GM12878 (cell line): ENCODE results near the gene HEXIM1. TPM values are rescaled to one million over a fixed set of nuclear protein-coding genes. Genes with fewer than 3 reads are reported as not detected.

Experiments
- BCL11A ChIP-seq: IDR thresholded peaks from 2 replicates; pipeline ENCODE4 v1.6.1; 2011; ENCODE audit warnings: low read depth, low read length
- CHD4 ChIP-seq: fragments of 200-600 bp; sonication (generic); IDR thresholded peaks from 2 replicates; pipeline ENCODE4 v1.6.1; 2016; ENCODE audit warnings: mild to moderate bottlenecking
- HDAC2 ChIP-seq: fragments of 200-600 bp; sonication (generic); IDR thresholded peaks from 2 replicates; pipeline ENCODE4 v1.6.1; 2017
- JUND ChIP-seq: IDR thresholded peaks from 2 replicates; pipeline ENCODE4 v1.6.1; 2012; ENCODE audit warnings: low read depth, mild to moderate bottlenecking, low read length, improper control_type of control experiment, moderate library complexity
- NFYB ChIP-seq: IDR thresholded peaks from 2 replicates; pipeline ENCODE4 v1.6.1; 2011; ENCODE audit warnings: low read depth, mild to moderate bottlenecking, low read length, improper control_type of control experiment, moderate library complexity; ENCODE audit not compliant: insufficient read depth
- NR2C2 ChIP-seq: IDR thresholded peaks from 2 replicates; pipeline ENCODE4 v1.6.1; 2011; ENCODE audit warnings: borderline replicate concordance, low read depth; ENCODE audit not compliant: control insufficient read depth, insufficient read length
- NRF1 ChIP-seq: conservative IDR thresholded peaks from 2 replicates; pipeline ENCODE4 v1.6.1; 2011; ENCODE audit warnings: mild to moderate bottlenecking, low read depth, low read length, improper control_type of control experiment
- PKNOX1 ChIP-seq: fragments of 450-650 bp; IDR thresholded peaks from 2 replicates; pipeline ENCODE4 v1.6.1; 2016; ENCODE audit warnings: mild to moderate bottlenecking
- POLR2AphosphoS2 ChIP-seq: IDR thresholded peaks from 2 replicates; pipeline ENCODE4 v1.6.1; 2011; ENCODE audit warnings: low read depth, mild to moderate bottlenecking, low read length, improper control_type of control experiment, moderate library complexity
- SMAD1 ChIP-seq: fragments of 450-650 bp; IDR thresholded peaks from 2 replicates; pipeline ENCODE4 v1.6.1; 2018; ENCODE audit warnings: mild to moderate bottlenecking, low read depth; ENCODE audit not compliant: partially characterized antibody
- TCF12 ChIP-seq: IDR thresholded peaks from 2 replicates; pipeline ENCODE4 v1.6.1; 2011; ENCODE audit warnings: low read depth, mild to moderate bottlenecking, low read length
- ZZZ3 ChIP-seq: IDR thresholded peaks from 2 replicates; pipeline ENCODE4 v1.6.1; 2011; ENCODE audit warnings: low read depth; ENCODE audit not compliant: control insufficient read depth, insufficient read length
- polyA plus RNA-seq, 11 experiments: library from polyadenylated mRNA; depleted of rRNA in 4 of 11; unstranded in 6 of 11; stranded (reverse) in 5 of 11; fragments of >200 nt; fragmentation: Nextera tagmentation in 4 of 11; fragmentation: Illumina TruSeq in 1 of 11; extraction: Ambion mirVana in 4 of 11; extraction: Trizol in 1 of 11; gene quantifications; 1 replicate in 1 of 11; 2 replicates in 10 of 11; pipeline versions ENCODE4 v1.2.1 to v1.2.3, GENCODE V29; 2011 to 2016; ENCODE audit warnings: inconsistent platforms in 2 of 11, missing spikeins in 2 of 11, low read depth in 1 of 11
- total RNA-seq, 4 experiments: library from RNA; depleted of rRNA in 3 of 4; stranded (reverse); fragments of >200 nt in 3 of 4; fragmentation: Illumina TruSeq in 1 of 4; extraction: Trizol in 1 of 4; gene quantifications; 2 replicates each; pipeline versions ENCODE4 v1.2.1 to v1.2.3, GENCODE V29; 2013 to 2021
- TF ChIP-seq, protein P1 (sequence below): fragments of 150-350 bp; IDR thresholded peaks from 2 replicates; pipeline ENCODE4 v1.6.1; 2014; ENCODE audit warnings: mild to moderate bottlenecking, low read depth, low read length
- TF ChIP-seq, protein P2 (sequence below): fragments of 450-650 bp; formaldehyde crosslinking; IDR thresholded peaks from 2 replicates; pipeline ENCODE4 v1.4.0; 2022; ENCODE audit warnings: mild to moderate bottlenecking, moderate library complexity
- TF ChIP-seq, protein P3 (sequence below), 3 experiments: IDR thresholded peaks in 2 of 3; conservative IDR thresholded peaks in 1 of 3; 2 replicates each; pipeline ENCODE4 v1.5.1; 2011; ENCODE audit warnings: low read depth in 3 of 3, low read length in 3 of 3, mild to moderate bottlenecking in 3 of 3, control low read depth in 2 of 3, moderate library complexity in 2 of 3, inconsistent platforms in 1 of 3, mixed read lengths in 1 of 3; ENCODE audit not compliant: control insufficient read depth in 2 of 3, insufficient read depth in 1 of 3; ENCODE audit errors: extremely low read depth in 1 of 3
- TF ChIP-seq, protein P4 (sequence below): IDR thresholded peaks from 2 replicates; pipeline ENCODE4 v1.6.1; 2012; ENCODE audit warnings: low read depth, low read length, improper control_type of control experiment
- TF ChIP-seq, protein P5 (sequence below): fragments of 450-650 bp; IDR thresholded peaks from 2 replicates; pipeline ENCODE4 v1.6.1; 2017; ENCODE audit warnings: antibody characterized with exemption, mild to moderate bottlenecking, moderate library complexity

Gene HEXIM1
- total and polyA plus RNA-seq, 10 of the 15 experiments (the other 5 are each of a cell fraction or from before 2014, with no cell fraction given) = 1.9 to 24.1 (median 9.0) TPM

DNA sequence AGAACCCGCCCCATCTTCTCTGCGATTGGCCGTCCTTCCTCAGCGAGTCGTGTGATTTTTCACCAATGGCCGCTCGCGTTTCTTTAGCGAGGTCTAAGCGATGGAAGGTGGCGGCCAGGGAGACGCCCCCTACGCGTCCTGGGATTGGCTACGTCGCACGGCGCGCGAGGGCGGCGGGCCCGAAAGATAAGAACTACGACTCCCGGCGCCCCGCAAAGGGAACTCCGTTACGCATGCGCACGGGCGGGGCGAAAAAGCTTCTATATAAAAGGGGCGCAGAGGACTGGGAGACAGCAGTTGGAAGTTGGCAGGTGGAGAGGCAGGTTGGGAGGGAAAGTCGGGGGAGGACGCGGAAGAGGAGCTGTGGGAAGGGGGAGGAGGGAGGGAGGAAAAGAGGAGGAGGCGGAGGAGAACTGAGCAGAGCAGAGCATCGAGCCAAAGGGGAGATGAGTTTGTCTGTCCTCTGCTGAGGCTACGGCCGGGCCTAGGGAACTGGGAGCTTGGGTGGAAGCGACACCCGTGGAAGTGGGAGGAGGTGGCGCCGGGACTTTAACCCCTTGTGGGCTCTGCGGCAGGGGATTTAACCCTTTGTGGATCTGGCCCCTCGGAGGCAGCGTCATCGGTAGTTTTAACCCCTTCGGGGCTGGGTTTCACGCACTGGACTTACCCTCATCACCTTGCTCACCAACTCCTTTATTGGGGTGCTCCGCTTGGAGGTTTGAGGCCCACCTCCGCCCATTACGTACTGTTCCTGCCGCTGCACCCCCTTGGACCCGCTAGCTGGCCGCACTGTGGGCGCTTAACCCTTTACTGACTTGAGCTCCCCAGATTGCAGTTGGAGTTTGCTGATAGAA lies at the start of gene HEXIM1 (continued):
- TF ChIP-seq PKNOX1 = peak; percentile 53
- TF ChIP-seq POLR2AphosphoS2 = peak; percentile 100
- peak; percentile 95 for TF ChIP-seq NRF1
- TF ChIP-seq NFYB = peak; percentile 78
- TF ChIP-seq, protein P1, sequence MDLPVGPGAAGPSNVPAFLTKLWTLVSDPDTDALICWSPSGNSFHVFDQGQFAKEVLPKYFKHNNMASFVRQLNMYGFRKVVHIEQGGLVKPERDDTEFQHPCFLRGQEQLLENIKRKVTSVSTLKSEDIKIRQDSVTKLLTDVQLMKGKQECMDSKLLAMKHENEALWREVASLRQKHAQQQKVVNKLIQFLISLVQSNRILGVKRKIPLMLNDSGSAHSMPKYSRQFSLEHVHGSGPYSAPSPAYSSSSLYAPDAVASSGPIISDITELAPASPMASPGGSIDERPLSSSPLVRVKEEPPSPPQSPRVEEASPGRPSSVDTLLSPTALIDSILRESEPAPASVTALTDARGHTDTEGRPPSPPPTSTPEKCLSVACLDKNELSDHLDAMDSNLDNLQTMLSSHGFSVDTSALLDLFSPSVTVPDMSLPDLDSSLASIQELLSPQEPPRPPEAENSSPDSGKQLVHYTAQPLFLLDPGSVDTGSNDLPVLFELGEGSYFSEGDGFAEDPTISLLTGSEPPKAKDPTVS = peak; percentile 73; the same call in 1 of the 2 replicates
- peak; percentile 95 for TF ChIP-seq TCF12
- TF ChIP-seq, protein P2, sequence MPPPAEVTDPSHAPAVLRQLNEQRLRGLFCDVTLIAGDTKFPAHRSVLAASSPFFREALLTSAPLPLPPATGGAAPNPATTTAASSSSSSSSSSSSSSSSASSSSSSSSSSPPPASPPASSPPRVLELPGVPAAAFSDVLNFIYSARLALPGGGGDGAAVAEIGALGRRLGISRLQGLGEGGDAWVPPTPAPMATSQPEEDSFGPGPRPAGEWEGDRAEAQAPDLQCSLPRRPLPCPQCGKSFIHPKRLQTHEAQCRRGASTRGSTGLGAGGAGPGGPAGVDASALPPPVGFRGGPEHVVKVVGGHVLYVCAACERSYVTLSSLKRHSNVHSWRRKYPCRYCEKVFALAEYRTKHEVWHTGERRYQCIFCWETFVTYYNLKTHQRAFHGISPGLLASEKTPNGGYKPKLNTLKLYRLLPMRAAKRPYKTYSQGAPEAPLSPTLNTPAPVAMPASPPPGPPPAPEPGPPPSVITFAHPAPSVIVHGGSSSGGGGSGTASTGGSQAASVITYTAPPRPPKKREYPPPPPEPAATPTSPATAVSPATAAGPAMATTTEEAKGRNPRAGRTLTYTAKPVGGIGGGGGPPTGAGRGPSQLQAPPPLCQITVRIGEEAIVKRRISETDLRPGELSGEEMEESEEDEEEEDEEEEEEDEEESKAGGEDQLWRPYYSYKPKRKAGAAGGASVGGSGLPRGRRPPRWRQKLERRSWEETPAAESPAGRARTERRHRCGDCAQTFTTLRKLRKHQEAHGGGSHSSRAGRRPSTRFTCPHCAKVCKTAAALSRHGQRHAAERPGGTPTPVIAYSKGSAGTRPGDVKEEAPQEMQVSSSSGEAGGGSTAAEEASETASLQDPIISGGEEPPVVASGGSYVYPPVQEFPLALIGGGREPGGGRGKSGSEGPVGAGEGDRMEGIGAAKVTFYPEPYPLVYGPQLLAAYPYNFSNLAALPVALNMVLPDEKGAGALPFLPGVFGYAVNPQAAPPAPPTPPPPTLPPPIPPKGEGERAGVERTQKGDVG = peak; percentile 95
- no peak; the same call in 1 of the 2 replicates for TF ChIP-seq HDAC2
- no peak for TF ChIP-seq ZZZ3
- TF ChIP-seq SMAD1 = peak; percentile 99
- no peak for TF ChIP-seq JUND
- TF ChIP-seq BCL11A = peak; percentile 43; the same call in 1 of the 2 replicates
- TF ChIP-seq, protein P3, sequence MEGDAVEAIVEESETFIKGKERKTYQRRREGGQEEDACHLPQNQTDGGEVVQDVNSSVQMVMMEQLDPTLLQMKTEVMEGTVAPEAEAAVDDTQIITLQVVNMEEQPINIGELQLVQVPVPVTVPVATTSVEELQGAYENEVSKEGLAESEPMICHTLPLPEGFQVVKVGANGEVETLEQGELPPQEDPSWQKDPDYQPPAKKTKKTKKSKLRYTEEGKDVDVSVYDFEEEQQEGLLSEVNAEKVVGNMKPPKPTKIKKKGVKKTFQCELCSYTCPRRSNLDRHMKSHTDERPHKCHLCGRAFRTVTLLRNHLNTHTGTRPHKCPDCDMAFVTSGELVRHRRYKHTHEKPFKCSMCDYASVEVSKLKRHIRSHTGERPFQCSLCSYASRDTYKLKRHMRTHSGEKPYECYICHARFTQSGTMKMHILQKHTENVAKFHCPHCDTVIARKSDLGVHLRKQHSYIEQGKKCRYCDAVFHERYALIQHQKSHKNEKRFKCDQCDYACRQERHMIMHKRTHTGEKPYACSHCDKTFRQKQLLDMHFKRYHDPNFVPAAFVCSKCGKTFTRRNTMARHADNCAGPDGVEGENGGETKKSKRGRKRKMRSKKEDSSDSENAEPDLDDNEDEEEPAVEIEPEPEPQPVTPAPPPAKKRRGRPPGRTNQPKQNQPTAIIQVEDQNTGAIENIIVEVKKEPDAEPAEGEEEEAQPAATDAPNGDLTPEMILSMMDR (IDR thresholded peaks at IDR 0.05 in 2 of 3, conservative IDR thresholded peaks at IDR 0.05 in 1 of 3; ENCODE audit: control insufficient read depth in 2 of 3, extremely low read depth in 1 of 3, insufficient read depth in 1 of 3, low read depth in 3 of 3, low read length in 3 of 3) = no peak
- TF ChIP-seq, protein P4, sequence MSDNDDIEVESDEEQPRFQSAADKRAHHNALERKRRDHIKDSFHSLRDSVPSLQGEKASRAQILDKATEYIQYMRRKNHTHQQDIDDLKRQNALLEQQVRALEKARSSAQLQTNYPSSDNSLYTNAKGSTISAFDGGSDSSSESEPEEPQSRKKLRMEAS = peak; percentile 49; the same call in 1 of the 2 replicates
- TF ChIP-seq, protein P5, sequence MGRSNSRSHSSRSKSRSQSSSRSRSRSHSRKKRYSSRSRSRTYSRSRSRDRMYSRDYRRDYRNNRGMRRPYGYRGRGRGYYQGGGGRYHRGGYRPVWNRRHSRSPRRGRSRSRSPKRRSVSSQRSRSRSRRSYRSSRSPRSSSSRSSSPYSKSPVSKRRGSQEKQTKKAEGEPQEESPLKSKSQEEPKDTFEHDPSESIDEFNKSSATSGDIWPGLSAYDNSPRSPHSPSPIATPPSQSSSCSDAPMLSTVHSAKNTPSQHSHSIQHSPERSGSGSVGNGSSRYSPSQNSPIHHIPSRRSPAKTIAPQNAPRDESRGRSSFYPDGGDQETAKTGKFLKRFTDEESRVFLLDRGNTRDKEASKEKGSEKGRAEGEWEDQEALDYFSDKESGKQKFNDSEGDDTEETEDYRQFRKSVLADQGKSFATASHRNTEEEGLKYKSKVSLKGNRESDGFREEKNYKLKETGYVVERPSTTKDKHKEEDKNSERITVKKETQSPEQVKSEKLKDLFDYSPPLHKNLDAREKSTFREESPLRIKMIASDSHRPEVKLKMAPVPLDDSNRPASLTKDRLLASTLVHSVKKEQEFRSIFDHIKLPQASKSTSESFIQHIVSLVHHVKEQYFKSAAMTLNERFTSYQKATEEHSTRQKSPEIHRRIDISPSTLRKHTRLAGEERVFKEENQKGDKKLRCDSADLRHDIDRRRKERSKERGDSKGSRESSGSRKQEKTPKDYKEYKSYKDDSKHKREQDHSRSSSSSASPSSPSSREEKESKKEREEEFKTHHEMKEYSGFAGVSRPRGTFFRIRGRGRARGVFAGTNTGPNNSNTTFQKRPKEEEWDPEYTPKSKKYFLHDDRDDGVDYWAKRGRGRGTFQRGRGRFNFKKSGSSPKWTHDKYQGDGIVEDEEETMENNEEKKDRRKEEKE = no peak
- no peak for TF ChIP-seq CHD4
- TF ChIP-seq NR2C2 = no peak
